ENCODE data around the gene S100Z. TPM values are rescaled to one million over a fixed set of nuclear protein-coding genes. Genes with fewer than 3 reads are reported as not detected.
"Not testable (repeated sequence)": the region's sequence is repeated elsewhere in the genome, so short reads cannot be mapped to it uniquely, and the experiment has no call there.

The S100Z gene
- total and polyA plus RNA-seq, 3 donors from 2014 or later, result 0.71 TPM; not detected in 2

GRCh38 chr5:76845890-76846289 is 3.9 kb upstream of the S100Z start:
- no peak overlapping the region for H3K4me3 ChIP-seq
- WGBS, 2 donors, result 70 to 96% methylated on average over 3 of the region's 3 CpGs
- intact Hi-C loops (cut with DNase I; ENCODE audit: low total_unique reads), result no loop called here
- TF ChIP-seq POLR2A (IDR thresholded peaks at IDR 0.05) (no peak), CTCF (IDR thresholded peaks at IDR 0.05) (no peak)
- H3K36me3 ChIP-seq (ENCODE audit: low read depth, missing control alignments), result no peaks in the 10 kb centered on the region
- DNase-seq, result no peak
- no peak overlapping the region for H3K27ac ChIP-seq
- H3K9me3 ChIP-seq, result no peaks in the 10 kb centered on the region
- H3K4me1 ChIP-seq, result no peaks in the 10 kb centered on the region
- H3K27me3 ChIP-seq, result no peaks in the 10 kb centered on the region

- no peaks in the 10 kb centered on the region for H3K36me3 ChIP-seq (ENCODE audit: low read depth, missing control alignments)
- no peak overlapping the region for H3K4me3 ChIP-seq
- intact Hi-C loops (cut with DNase I; ENCODE audit: low total_unique reads), result no loop called here
- no peaks in the 10 kb centered on the region for H3K4me1 ChIP-seq
- TF ChIP-seq CTCF (IDR thresholded peaks at IDR 0.05) (no peak), POLR2A (IDR thresholded peaks at IDR 0.05) (no peak)
- DNase-seq, result no peak
- no peak overlapping the region for H3K27ac ChIP-seq
- H3K9me3 ChIP-seq, result no peaks in the 10 kb centered on the region
- H3K27me3 ChIP-seq, result no peaks in the 10 kb centered on the region
- WGBS, 2 donors, result 87% methylated on average over 8 of the region's 8 CpGs
These were observed 830 bp downstream of the S100Z start for GRCh38 chr5:76850543-76851145.

- no peaks in the 10 kb centered on the region for H3K9me3 ChIP-seq
- no peaks in the 10 kb centered on the region for H3K27me3 ChIP-seq
- no peaks in the 10 kb centered on the region for H3K4me1 ChIP-seq
- 56 to 67% methylated on average over 7 of the region's 7 CpGs for WGBS, 2 donors
- no peaks in the 10 kb centered on the region for H3K36me3 ChIP-seq (ENCODE audit: low read depth, missing control alignments)
- TF ChIP-seq POLR2A (IDR thresholded peaks at IDR 0.05) (no peak), CTCF (IDR thresholded peaks at IDR 0.05) (no peak)
- no peak overlapping the region for H3K27ac ChIP-seq
- H3K4me3 ChIP-seq, result no peak overlapping the region
- intact Hi-C loops (cut with DNase I; ENCODE audit: low total_unique reads), result no loop called here
- no peak for DNase-seq
These were observed 2.0 kb downstream of the S100Z start for GRCh38 chr5:76851728-76852369.

DNA sequence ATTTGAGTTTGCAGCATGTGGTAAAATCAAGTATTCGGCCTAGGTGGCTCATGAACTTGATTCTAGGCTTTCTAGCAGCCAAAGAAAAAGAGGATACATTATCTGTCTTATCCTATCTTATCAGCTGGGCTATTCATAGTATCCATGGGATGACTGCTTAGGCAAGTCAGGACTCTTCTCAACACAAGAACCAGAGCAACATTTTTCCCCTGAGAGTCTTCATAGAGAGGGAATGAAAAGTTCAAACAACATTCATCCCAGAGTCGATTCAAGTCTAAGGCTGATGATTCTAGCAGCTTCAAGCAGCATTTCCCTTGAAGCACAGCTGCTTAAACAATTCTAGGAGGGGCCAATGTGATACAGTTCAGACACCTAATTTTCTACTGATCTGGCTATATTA is 3.0 kb downstream of the S100Z start:
- no peak for TF ChIP-seq POLR2A (IDR thresholded peaks at IDR 0.05)
- no peak for TF ChIP-seq CTCF (IDR thresholded peaks at IDR 0.05)
- 82 to 86% methylated on average over 2 of the region's 2 CpGs for WGBS, 2 donors
- Histone ChIP-seq H3K27ac (no peak overlapping the region), H3K4me3 (no peak overlapping the region), H3K9me3 (no peaks in the 10 kb centered on the region), H3K4me1 (no peaks in the 10 kb centered on the region), H3K36me3 (ENCODE audit: low read depth, missing control alignments) (no peaks in the 10 kb centered on the region), H3K27me3 (no peaks in the 10 kb centered on the region)
- DNase-seq, result no peak
- intact Hi-C loops (cut with DNase I; ENCODE audit: low total_unique reads), result no loop called here

DNA sequence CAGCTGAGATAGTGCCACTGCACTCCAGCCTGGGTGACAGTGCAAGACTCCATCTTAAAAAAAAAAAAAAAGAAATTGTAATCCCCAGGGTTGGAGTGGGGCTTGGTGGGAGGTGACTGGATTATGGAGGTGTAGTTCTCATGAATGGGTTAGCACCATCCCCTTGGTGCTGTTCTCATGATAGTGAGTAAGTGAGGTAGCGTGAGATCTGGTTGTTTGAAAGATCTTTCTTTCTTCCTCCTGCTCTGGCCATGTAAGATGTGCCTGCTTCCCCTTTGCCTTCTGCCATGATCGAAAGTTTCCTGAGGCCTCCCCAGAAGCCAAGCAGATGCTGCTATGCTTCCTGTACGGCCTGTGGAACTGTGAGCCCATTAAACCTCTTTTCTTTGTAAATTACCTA is 3.9 kb downstream of the S100Z start:
- H3K4me1 ChIP-seq; H3K27ac ChIP-seq; H3K27me3 ChIP-seq; H3K4me3 ChIP-seq; H3K9me3 ChIP-seq; DNase-seq; H3K36me3 ChIP-seq (ENCODE audit: low read depth, missing control alignments); intact Hi-C loops (cut with DNase I; ENCODE audit: low total_unique reads): not testable (repeated sequence)
- WGBS, 2 donors, result 85 to 92% methylated on average over 3 of the region's 3 CpGs
